GM21723 (cell line): ENCODE measurements around the gene CPEB1.
"Not testable (repeated sequence)": the region's sequence is repeated elsewhere in the genome, so short reads cannot be mapped to it uniquely, and the experiment has no call there.

ENCODE experiments used
- ATAC-seq: cut with Tn5 transposase; IDR thresholded peaks from one replicate; pipeline ENCODE4 v1.9.1; 2021; ENCODE audit warnings: mild to moderate bottlenecking, moderate library complexity; ENCODE audit not compliant: unreplicated experiment

CPEB1 gene

GRCh38 chr15:82649226-82649999 lies 2.2 kb upstream of the CPEB1 start:
- ATAC-seq, result no peak

GRCh38 chr15:82648257-82649103 lies 1.3 kb upstream of the CPEB1 start:
- no peak for ATAC-seq

- ATAC-seq, result peak; percentile 43
Measured at GRCh38 chr15:82647835-82648256, 683 bp upstream of the CPEB1 start.

- no peak for ATAC-seq
Measured at GRCh38 chr15:82646250-82647044, 716 bp downstream of the CPEB1 start.

- ATAC-seq, result not testable (repeated sequence)
Measured at GRCh38 chr15:82644967-82645852, 2.0 kb downstream of the CPEB1 start.

- ATAC-seq, result no peak
Measured at GRCh38 chr15:82643992-82644391, 3.2 kb downstream of the CPEB1 start.

- no peak for ATAC-seq
Measured at GRCh38 chr15:82642656-82643055, 4.5 kb downstream of the CPEB1 start.

- no peak for ATAC-seq
Measured at GRCh38 chr15:82641129-82641798, 5.9 kb downstream of the CPEB1 start.

GRCh38 chr15:82640672-82641071 lies 6.5 kb downstream of the CPEB1 start:
- ATAC-seq, result no peak

GRCh38 chr15:82635798-82636197 lies 11.4 kb downstream of the CPEB1 start:
- no peak for ATAC-seq

- no peak for ATAC-seq
Measured at GRCh38 chr15:82630033-82630432, 17.1 kb downstream of the CPEB1 start.

GRCh38 chr15:82625136-82625535 lies 22.0 kb downstream of the CPEB1 start:
- ATAC-seq, result no peak

- no peak for ATAC-seq
Measured at GRCh38 chr15:82624438-82624837, 22.7 kb downstream of the CPEB1 start.

- no peak for ATAC-seq
Measured at GRCh38 chr15:82624008-82624407, 23.2 kb downstream of the CPEB1 start.

- ATAC-seq, result no peak
Measured at GRCh38 chr15:82621970-82622369, 25.2 kb downstream of the CPEB1 start.

GRCh38 chr15:82613747-82614146 lies 33.4 kb downstream of the CPEB1 start:
- ATAC-seq, result no peak

- ATAC-seq, result no peak
Measured at GRCh38 chr15:82611348-82611747, 35.8 kb downstream of the CPEB1 start.

GRCh38 chr15:82602195-82602594 lies 45.0 kb downstream of the CPEB1 start:
- no peak for ATAC-seq

GRCh38 chr15:82599862-82600261 lies 47.3 kb downstream of the CPEB1 start:
- ATAC-seq, result no peak

GRCh38 chr15:82597815-82598214 lies 49.3 kb downstream of the CPEB1 start:
- ATAC-seq, result no peak
